KBM-7 (cell line): Measurements from ENCODE around the gene PTPRE.

Source experiments
- DNase-seq: peaks from one replicate; pipeline ENCODE4 v3.0.0-alpha.2; 2015
- in situ Hi-C: fragments of 300-500 bp; cut with MboI; formaldehyde crosslinking; loops from 2 replicates; pipeline ENCODE4 v1.14.3; 2020; ENCODE audit warnings: low sequenced_read_pairs, low pct_unique_long_range_greater_than_20kb, mixed read lengths

Gene PTPRE

DNA sequence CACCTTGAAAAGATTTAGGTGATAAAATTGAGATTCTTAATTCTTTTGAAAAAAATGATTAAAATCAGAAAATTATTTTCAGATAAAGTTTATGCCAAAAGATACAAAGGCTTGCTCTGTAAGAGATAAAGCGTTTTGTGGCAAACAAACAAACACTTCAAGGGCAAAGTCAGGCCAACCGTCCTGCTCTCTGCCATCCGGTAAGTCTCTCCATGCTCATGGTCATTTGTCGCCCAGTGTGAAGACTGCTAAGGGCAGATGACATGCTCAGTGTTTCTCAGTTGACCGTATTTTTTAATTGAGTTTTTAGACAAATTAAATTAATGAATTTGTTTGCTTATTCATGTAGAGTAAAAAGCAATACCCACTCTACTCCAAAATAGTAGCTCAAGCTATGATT lies 60.0 kb downstream of the PTPRE start:
- DNase-seq: no peak
- in situ Hi-C loops: no loop called here

DNA sequence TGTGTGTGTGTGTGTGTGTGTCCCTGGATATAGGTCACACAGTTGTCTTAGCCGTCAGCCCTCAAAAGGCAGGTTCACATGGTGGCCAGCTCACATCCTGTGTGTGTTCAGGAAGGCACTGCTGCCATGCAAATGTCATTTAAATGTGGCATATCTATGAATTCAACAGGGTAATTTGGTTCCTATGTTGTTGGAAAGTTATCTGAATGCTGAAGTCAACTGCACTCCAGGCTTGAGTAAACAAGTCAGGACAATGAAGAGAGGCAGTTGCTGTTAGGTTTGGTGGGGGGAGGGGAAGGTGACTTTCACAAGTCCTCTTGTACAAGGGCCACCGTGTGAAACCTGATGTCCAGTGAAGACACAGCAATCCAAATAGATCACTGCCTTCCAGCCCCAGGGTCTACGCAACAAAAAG lies 61.1 kb downstream of the PTPRE start:
- no peak for DNase-seq
- in situ Hi-C loops: no loop called here

DNA sequence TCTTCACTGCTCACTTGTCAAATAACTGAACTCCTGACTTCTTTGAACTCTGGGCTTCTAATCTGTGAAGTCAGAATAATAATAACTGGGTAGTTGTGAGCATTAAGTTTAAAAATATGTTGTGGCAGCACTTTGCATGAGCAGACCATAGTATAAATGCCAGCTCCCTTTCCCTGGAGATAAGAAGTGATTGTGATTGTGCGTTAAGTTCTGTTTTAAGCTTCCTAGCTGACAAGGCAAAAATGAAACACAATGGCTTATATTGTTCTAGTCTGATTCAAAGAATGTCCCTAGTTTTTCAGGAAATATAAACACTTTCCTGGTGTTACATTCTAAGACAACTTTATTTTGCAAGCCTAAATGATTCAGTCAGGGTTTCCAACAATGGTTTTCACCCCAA lies 61.8 kb downstream of the PTPRE start:
- in situ Hi-C loops: no loop called here
- DNase-seq: no peak

DNA sequence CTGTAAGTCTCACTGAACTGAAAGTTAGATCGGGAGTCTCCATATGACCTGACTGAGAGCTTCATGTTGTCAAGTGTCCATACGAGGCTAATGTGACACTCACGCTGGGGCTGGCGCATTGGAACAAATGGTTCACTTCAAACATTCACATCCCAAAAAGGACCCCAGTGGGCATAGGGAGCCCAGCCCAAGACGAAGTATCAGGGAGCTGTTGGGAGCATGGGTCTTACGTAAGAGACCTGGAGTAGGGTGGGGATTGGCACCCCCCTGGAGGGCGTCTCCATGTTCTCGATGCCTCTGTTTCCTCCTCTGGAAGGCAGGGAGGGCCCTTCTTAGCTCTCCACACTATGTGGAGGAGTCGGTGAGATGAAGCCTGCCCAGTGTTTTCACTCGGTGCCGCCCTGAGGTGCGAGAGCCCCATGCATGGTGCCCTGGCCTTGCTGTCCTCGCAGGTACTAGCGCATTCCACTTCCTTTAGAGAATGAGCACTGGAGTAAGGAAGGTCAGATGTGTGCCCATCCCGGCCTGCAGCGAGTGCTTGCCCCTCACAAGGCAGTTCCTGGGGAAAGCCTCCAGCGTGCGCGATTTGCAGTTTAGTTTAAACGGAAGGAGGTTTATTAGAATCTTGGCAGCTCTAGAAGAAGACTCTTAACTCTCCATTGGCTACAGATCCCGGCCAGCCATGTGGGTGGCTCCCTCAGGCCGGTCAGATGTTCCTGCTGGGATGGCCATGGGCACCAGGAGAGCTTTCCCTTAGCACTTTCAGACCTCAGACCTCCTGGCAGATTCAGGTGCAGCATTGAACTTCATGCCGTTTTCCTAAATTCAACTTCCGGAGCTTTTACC lies 64.4 kb downstream of the PTPRE start:
- DNase-seq: no peak
- in situ Hi-C loops: no loop called here

DNA sequence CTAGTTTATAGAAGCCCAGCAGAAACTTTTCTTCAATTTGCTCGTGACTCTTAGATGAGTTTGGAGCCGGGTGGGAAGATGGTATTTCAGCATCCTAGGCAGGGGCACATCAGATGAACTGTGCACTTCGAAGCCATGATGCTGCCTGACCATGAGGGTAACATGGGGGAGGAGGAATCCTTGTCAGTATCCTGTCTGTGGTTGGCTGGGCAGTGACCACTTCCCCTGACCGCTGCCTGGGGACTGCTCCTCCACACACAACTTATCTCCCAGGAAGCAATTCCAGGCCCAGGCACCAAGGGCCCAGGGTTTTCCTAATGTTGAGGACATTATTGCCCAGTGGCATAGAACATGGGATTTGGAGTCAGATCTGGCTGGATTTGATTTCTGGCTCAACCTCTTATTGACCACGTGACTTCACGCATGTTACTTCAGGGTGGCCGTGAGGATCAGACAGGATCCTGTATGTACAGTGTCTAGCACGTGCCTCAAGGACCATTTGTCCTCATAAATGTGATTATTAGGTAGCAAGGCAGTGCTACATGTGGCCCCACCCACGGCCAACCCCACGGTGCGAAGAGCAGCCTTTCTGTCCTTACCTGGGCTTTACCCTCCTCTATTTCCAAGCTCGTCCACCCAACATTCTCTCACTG lies 65.2 kb downstream of the PTPRE start:
- DNase-seq: no peak
- in situ Hi-C loops: no loop called here

DNA sequence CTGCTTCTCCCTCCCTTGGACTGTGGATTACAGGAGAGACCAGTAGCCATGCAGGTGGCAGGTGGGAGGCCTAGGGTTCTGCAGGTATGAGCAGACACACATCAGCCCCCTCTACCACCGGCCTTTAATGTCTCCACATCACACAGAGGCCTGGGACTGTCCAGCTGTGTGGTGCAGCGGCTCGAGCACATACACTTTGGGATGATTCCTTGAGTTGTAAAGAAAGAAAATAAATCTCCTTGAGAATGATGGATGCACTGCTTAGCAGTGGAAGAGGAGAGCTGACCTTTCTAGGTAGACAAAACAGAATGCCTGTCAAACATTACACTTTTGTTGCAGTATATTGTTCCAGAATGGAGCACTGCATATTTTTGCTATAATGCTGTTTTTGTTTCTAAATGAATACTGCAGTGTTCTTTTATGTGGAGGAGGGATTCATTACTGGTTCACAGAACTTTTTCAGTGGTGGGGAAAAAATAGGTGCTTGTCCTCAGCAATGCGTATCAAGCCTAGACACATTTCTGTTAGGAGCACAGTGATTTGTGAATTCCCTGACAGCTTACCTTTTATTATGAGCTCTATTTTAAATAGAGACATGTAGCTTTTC lies 66.0 kb downstream of the PTPRE start:
- in situ Hi-C loops: no loop called here
- no peak for DNase-seq

DNA sequence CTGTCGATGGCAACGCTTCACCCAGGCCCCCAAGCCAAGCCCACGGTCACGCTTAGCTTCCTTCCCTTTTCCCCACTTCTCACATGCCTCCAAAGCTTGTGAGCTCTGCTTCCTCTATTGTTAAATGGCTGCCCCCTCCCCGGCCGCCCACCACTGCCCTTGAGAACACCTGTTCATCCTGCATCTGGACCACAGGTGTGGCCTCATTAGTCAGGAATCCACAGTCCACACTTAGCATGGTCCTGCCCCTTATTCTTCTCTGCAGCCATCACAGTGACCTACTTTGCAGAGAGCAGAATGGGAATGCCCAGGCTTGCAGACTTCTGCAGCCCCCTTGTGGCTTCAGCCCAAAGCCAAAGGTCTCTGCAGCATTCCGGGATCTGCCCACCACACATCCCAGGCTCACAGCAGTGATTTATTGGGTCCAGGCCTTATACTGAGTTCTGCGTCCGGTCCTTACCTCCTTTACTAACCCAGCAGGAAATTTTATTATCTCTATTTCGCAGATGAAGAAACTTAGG lies 66.9 kb downstream of the PTPRE start:
- no peak for DNase-seq
- in situ Hi-C loops: no loop called here

DNA sequence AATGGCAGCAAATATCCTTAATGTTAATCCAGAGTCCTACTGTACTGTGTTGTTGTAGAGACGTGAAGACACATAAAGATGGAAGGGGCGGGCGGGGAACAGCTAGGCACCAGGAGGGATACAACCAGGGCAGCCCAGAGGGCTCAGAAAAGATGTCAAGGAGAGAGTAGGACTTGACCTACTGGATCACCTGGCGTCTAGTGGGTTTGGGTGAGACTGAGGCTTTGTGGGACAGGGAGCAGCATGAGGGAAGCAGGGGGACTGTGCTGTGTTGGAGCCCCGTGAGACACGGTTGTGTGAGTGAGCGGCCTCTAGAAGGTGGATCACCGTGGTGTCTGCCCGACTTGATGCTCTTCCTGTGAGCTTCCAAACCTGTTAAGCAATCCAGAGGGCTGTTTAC lies 68.0 kb downstream of the PTPRE start:
- DNase-seq: no peak
- in situ Hi-C loops: no loop called here

DNA sequence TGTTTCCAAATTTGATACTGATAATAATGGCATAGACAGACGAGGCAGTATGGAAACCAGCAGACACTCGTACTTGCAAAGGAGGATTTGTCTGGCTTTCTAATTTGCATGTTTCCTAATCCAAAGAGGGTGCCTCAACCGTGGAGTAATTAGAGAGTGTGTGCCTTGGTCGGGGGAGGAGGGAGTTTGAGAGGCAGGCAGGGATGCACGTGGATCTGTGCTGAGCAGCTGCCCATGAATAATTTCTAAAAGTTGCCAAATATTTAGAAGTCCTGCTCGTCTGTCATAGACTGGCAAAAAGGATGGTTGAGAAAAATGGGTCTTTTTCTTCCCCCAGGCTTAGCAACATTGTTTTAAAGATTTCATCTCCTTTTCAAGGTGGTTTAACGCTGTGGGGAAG lies 69.4 kb downstream of the PTPRE start:
- no peak for DNase-seq
- in situ Hi-C loops: no loop called here

DNA sequence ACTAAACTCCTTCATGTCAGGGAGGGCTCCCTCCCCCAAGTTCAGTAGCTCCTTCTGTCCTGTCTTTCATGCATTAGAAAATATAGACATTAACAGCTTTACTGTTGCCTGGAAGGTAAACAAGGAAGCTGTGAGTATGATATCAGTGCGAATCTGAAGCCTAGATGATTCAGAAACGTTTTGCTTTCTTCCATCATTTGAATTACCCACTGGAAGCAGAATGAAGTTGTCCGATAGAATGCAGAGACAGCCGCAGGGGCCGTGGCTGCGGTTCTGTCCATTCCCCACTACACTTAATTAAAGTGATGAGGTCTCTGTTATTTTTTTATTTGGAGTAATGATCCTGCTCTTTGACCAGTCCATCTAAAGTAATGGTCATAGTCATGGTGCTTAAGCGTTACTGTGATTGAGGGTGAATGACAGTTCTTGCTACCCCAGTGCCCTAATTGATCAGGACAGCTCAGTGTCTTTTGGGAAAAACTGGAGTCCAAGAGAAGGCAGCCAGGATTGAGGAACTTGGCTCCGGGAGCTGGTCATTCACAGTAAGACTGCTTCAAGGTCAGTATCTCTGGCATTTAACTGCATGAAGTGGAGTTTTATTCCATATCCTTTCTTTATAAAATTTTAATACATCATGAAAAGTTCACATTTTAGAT lies 69.9 kb downstream of the PTPRE start:
- in situ Hi-C loops: no loop called here
- DNase-seq: no peak

DNA sequence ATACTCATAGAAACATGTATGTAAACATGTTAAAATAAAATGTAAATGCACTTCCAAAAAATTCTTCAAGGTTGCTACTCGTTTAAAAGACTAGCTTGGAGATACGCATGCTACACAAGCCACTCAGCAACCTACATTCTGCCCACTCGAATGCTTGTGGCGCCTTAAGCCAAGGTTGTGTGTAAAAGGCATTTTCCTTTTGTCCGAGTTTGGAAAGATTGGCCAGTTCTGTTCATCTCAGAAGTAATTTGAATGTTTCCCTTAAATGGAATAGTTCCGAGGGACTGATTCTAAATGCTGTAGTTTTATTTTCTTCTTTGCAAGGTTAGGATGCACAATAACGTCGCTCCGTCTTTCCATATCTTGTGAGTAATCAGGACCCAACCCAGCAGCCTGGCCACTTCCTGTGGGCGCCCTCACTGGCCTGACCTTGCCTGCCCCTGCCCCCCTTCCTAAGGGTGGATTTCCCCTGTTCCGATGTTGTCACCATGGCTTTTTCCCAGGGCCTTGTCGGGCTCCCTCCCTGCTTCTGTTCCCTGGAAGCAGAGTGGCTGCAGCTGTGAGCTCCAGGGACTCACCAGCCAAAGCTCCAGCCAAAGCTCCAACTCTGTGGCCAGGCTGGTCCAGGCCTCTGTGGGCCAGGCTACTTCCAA lies 70.6 kb downstream of the PTPRE start:
- DNase-seq: no peak
- in situ Hi-C loops: no loop called here

DNA sequence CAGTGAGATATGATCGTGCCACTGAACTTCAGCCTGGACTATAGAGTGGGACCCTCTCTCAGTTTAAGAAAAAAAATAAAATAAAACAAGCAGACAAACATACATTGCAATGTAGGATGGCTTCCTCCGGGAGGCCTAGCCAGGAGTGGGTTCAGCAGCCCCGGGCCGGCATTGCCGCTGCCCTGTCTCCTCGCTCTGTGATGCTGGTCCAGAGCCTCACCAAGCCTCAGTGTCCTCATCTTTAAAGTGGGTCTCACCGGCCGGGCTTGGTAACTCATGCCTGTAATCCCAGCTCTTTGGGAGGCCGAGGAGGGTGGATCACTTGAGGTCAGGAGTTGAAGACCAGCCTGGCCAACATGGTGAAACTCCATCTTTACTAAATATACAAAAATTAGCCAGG lies 71.6 kb downstream of the PTPRE start:
- in situ Hi-C loops: no loop called here
- no peak for DNase-seq

DNA sequence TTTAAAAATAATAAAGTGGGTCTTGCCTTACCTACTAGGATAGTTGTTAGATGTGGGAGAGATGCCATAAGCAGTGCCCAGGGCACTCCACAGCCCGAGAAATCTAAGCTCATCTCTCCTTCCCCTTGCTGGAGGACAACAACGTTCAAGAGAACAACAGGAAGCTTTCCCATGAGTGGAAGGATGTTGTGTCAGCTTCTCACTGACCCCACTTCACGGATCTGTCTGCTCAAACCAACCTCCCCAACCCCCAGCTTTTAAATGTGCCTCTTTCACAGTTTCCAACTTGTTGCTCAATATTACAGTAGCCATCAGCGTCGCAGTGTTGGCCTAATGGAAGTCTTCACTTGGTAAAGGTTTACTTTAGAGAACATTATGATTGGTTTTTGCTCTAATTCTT lies 72.1 kb downstream of the PTPRE start:
- in situ Hi-C loops: no loop called here
- DNase-seq: no peak

DNA sequence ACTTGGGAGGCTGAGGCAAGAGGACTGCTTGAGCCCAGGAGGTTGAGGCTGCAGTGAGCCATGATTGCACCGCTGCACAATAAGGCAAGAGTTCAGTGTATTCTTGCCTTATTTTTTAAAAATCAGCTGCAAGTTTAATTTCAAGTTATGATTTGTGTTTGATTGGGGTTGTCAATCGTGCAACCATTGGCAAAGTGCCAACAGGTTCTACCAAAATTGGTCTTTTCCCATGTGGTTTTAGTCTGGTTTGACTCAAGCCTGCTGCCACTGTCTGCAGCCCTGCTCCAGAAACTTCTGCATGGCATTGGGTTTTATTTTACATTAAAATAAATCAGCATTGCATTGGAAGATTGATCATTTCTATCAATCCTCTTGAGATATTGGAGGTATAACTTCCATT lies 72.7 kb downstream of the PTPRE start:
- DNase-seq: no peak
- in situ Hi-C loops: no loop called here

DNA sequence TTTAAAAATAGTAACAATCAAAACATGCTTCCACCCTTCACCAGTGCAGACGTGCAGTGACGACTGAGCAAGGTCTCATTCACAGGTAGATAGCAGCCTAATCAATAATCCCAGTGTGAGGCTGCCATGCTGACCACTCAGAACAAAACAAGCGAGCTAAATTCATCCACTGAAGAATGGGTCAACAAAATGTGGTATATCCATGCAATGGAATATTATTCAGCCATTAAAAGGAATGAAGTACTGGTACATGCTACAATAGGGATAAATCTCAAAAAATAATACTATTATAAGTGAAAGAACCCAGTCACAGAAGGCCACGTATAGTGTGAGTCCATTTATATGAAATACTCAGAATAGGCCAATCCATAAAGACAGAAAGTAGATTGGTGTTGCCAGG lies 74.0 kb downstream of the PTPRE start:
- in situ Hi-C loops: no loop called here
- DNase-seq: no peak

DNA sequence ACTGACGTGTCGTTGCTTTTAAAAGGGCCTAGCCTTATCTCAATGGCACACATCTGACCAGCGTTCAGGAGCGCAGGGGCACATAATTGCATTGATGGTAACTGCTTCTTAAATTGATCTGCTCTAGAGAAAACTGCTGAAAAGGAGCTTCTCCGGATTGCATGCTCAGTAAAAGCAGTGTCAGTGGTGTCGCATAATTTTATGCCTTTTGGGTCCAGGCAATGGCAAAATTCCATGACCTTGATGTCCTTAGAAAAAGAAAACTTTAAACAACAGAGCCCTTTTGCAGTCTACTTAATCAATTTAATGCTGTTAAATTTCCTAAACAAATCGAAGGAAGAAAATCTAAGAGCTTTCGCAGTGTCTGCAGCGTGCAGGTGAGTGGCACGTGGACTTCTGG lies 75.7 kb downstream of the PTPRE start:
- in situ Hi-C loops: no loop called here

DNA sequence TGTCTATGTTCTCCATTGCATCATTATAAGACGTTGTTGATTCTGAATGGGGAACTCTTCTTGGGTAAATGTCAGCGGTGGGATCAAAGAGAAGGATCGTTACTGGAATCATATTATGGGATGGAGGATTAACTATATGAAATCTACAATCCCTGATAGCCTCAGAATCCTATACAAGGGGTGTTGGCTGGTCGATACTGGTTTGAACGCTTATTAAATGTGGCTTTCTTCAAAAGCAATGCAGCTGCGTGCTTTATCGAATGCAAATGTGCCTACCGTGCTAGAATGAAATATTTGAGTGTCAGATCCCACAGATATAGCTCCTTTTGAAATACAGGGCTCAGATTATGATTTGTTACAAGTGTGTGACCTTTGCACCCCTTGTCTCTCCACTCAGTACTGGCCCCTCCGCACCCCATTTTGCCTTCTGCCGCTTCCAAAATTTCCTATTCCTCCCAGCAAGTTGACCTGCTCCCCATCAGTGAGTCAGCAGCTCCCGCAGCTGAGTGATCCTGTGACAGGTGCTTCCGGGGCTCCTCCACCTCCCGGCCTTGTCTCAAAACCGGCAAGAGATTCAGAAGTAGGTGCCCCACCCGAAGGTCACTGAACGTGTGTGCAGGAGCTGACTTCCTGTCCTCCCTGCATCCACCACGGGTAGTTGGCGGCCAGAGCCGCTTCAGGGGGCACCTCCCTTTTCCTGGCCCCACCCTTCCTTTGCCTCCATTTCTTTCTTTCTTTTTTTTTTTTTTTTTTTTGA lies 76.6 kb downstream of the PTPRE start:
- DNase-seq: no peak
- in situ Hi-C loops: no loop called here

More for the DNA sequence above, 75.7 kb downstream of the PTPRE start:
- no peak for DNase-seq

DNA sequence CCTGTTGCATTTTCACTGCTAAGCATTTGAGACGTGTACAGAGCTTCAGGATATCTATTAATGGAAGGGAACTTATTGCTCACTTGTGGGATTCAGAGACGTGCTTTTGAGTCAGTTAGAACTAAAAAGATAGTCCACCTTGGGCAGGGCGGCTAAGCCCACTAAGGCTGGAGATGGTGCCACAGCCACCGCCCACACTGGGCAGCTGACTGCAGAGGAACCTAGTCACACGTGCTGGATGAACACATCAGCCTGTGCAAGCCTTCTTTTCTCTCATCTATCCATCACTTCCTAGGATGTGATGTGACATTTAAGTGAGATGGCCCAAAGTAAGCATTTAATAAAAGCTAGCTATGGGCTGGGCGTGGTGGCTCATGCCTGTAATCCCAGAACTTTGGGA lies 78.0 kb downstream of the PTPRE start:
- no peak for DNase-seq
- in situ Hi-C loops: no loop called here
